SK-N-SH treated with all-trans-retinoic acid at 6 μM for 48 hours (cell line): Measurements from ENCODE around the gene PHC1.

Experiments
- ARNTL ChIP-seq: fragments of 450-650 bp; formaldehyde crosslinking; IDR thresholded peaks from 2 replicates; pipeline ENCODE4 v1.5.0; 2020; ENCODE audit warnings: low read depth, mild to moderate bottlenecking, moderate library complexity, borderline replicate concordance
- BACH2 ChIP-seq: fragments of 250-450 bp; sonication (Bioruptor Pico); IDR thresholded peaks from 2 replicates; pipeline ENCODE4 v1.9.0; 2021; ENCODE audit warnings: mild to moderate bottlenecking, borderline replicate concordance
- ISL1 ChIP-seq: fragments of 250-450 bp; sonication (Bioruptor Pico); IDR thresholded peaks from 2 replicates; pipeline ENCODE4 v2.1.2; 2022; ENCODE audit warnings: mild to moderate bottlenecking, moderate library complexity
- OSR1 ChIP-seq: fragments of 250-450 bp; sonication (Bioruptor Pico); IDR thresholded peaks from 2 replicates; pipeline ENCODE4 v1.8.0; 2022; ENCODE audit warnings: moderate library complexity, mild to moderate bottlenecking, inconsistent platforms
- RARB ChIP-seq: fragments of 250-450 bp; sonication (Bioruptor Pico); IDR thresholded peaks from 2 replicates; pipeline ENCODE4 v1.8.0; 2021; ENCODE audit warnings: mild to moderate bottlenecking, moderate library complexity
- SNAI2 ChIP-seq: fragments of 250-450 bp; sonication (Bioruptor Pico); IDR thresholded peaks from 2 replicates; pipeline ENCODE4 v1.5.0; 2020; ENCODE audit warnings: mild to moderate bottlenecking, moderate library complexity
- ZFP3 ChIP-seq: fragments of 250-450 bp; sonication (Bioruptor Pico); IDR thresholded peaks from 2 replicates; pipeline ENCODE4 v1.5.0; 2020; ENCODE audit warnings: mild to moderate bottlenecking, moderate library complexity
- ZFP30 ChIP-seq: fragments of 450-650 bp; formaldehyde crosslinking; IDR thresholded peaks from 2 replicates; pipeline ENCODE4 v1.5.0; 2022; ENCODE audit warnings: mild to moderate bottlenecking, moderate library complexity
- ZNF565 ChIP-seq: fragments of 450-650 bp; formaldehyde crosslinking; conservative IDR thresholded peaks from 2 replicates; pipeline ENCODE4 v1.5.0; 2020; ENCODE audit warnings: low read depth, mild to moderate bottlenecking, moderate library complexity
- ZNF8 ChIP-seq: fragments of 450-650 bp; formaldehyde crosslinking; IDR thresholded peaks from 2 replicates; pipeline ENCODE4 v1.5.0; 2020; ENCODE audit warnings: mild to moderate bottlenecking, moderate library complexity
- TF ChIP-seq, protein P1 (sequence below): fragments of 250-450 bp; sonication (Bioruptor Pico); IDR thresholded peaks from 2 replicates; pipeline ENCODE4 v1.8.0; 2020; ENCODE audit warnings: mild to moderate bottlenecking, moderate library complexity, borderline replicate concordance
- TF ChIP-seq, protein P2 (sequence below): fragments of 250-450 bp; sonication (Bioruptor Pico); IDR thresholded peaks from 2 replicates; pipeline ENCODE4 v1.5.0; 2020; ENCODE audit warnings: mild to moderate bottlenecking, moderate library complexity
- TF ChIP-seq, protein P3 (sequence below): fragments of 250-450 bp; sonication (Bioruptor Pico); IDR thresholded peaks from 2 replicates; pipeline ENCODE4 v1.5.1; 2021; ENCODE audit warnings: mild to moderate bottlenecking, moderate library complexity

DNA sequence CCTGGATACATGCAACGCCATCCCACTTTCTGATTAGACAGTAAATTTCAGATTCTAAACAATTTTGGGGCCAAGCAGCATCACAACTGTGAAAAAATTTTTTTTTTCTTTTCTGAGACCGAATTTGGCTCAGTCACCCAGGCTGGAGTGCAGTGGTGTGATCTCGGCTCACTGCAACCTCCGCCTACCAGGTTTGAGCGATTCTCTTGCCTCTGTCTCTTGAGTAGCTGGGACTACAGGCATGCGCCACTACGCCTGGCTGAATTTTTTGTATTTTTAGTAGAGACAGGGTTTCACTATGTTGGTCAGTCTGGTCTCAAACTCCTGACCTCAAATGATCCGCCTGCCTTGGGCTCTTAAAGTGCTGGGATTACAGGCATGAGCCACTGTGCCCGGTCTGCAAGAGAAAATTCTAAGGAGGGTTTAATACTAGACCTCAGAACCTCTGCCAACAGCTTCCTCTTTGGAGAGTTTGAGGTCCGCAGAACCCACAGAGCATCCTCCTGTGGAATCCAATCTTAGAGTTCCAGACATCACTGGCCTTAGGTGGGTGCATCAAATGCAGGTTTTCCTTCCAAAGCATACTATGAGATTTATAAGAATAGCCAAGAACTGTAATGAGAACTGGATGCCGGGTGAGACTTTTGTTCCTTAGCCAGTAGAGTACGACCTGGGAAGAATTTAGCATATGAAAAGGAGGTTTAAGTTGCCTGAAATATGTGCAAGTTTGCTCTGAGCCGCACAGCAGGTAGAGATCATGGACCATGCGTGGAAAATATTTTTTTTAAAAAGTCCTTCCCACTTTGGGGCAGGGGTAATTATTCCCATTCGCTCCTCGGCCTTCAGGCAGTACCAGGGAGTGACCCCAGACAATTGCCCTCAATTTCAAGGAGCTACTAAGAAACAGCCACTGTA is 7.8 kb upstream of the PHC1 start:
- TF ChIP-seq ZNF565, result no peak
- no peak for TF ChIP-seq BACH2 (CRISPR knock-in tag)
- TF ChIP-seq RARB (CRISPR knock-in tag), result no peak
- no peak for TF ChIP-seq ZFP30 (CRISPR knock-in tag)
- TF ChIP-seq, protein P1, sequence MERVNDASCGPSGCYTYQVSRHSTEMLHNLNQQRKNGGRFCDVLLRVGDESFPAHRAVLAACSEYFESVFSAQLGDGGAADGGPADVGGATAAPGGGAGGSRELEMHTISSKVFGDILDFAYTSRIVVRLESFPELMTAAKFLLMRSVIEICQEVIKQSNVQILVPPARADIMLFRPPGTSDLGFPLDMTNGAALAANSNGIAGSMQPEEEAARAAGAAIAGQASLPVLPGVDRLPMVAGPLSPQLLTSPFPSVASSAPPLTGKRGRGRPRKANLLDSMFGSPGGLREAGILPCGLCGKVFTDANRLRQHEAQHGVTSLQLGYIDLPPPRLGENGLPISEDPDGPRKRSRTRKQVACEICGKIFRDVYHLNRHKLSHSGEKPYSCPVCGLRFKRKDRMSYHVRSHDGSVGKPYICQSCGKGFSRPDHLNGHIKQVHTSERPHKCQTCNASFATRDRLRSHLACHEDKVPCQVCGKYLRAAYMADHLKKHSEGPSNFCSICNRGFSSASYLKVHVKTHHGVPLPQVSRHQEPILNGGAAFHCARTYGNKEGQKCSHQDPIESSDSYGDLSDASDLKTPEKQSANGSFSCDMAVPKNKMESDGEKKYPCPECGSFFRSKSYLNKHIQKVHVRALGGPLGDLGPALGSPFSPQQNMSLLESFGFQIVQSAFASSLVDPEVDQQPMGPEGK (CRISPR knock-in tag), result no peak
- TF ChIP-seq, protein P2, sequence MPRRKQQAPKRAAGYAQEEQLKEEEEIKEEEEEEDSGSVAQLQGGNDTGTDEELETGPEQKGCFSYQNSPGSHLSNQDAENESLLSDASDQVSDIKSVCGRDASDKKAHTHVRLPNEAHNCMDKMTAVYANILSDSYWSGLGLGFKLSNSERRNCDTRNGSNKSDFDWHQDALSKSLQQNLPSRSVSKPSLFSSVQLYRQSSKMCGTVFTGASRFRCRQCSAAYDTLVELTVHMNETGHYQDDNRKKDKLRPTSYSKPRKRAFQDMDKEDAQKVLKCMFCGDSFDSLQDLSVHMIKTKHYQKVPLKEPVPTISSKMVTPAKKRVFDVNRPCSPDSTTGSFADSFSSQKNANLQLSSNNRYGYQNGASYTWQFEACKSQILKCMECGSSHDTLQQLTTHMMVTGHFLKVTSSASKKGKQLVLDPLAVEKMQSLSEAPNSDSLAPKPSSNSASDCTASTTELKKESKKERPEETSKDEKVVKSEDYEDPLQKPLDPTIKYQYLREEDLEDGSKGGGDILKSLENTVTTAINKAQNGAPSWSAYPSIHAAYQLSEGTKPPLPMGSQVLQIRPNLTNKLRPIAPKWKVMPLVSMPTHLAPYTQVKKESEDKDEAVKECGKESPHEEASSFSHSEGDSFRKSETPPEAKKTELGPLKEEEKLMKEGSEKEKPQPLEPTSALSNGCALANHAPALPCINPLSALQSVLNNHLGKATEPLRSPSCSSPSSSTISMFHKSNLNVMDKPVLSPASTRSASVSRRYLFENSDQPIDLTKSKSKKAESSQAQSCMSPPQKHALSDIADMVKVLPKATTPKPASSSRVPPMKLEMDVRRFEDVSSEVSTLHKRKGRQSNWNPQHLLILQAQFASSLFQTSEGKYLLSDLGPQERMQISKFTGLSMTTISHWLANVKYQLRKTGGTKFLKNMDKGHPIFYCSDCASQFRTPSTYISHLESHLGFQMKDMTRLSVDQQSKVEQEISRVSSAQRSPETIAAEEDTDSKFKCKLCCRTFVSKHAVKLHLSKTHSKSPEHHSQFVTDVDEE (CRISPR knock-in tag), result no peak
- TF ChIP-seq, protein P3, sequence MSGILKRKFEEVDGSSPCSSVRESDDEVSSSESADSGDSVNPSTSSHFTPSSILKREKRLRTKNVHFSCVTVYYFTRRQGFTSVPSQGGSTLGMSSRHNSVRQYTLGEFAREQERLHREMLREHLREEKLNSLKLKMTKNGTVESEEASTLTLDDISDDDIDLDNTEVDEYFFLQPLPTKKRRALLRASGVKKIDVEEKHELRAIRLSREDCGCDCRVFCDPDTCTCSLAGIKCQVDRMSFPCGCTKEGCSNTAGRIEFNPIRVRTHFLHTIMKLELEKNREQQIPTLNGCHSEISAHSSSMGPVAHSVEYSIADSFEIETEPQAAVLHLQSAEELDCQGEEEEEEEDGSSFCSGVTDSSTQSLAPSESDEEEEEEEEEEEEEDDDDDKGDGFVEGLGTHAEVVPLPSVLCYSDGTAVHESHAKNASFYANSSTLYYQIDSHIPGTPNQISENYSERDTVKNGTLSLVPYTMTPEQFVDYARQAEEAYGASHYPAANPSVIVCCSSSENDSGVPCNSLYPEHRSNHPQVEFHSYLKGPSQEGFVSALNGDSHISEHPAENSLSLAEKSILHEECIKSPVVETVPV (CRISPR knock-in tag), result no peak
- no peak for TF ChIP-seq OSR1 (CRISPR knock-in tag)
- TF ChIP-seq ISL1 (CRISPR knock-in tag), result no peak
- TF ChIP-seq ZNF8 (CRISPR knock-in tag), result no peak
- no peak for TF ChIP-seq SNAI2 (CRISPR knock-in tag)
- TF ChIP-seq ARNTL, result no peak
- TF ChIP-seq ZFP3, result no peak
